22Rv1 (cell line): Measurements from ENCODE around the gene PC.

Experiments
- ZFX ChIP-seq: fragments of 450-650 bp; IDR thresholded peaks from 2 replicates; pipeline ENCODE4 v1.6.1; 2017; ENCODE audit warnings: antibody characterized with exemption, borderline replicate concordance
- TF ChIP-seq, protein P1 (sequence below): fragments of 450-650 bp; IDR thresholded peaks from 2 replicates; pipeline ENCODE4 v1.5.1; 2017; ENCODE audit warnings: mild to moderate bottlenecking

DNA sequence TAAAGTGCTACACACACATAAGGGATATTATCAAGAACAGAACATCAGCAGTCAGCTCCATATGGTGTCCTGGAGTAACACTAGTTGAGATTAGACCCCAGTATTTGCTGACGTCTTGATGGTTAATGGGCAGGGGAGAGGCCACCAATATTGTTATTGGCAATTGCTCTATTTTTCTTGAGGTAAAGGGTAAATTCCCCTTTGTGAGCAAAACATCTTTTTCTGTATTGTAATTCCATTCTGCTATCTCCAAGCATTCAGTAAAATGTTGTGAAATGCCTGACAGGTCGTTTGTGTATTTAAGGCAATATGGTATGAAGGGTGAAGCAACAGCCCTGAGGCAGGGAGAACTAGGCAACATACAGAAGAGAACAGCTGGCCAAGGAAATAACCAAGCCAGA, 21.9 kb downstream of the PC start:
- TF ChIP-seq, protein P1, sequence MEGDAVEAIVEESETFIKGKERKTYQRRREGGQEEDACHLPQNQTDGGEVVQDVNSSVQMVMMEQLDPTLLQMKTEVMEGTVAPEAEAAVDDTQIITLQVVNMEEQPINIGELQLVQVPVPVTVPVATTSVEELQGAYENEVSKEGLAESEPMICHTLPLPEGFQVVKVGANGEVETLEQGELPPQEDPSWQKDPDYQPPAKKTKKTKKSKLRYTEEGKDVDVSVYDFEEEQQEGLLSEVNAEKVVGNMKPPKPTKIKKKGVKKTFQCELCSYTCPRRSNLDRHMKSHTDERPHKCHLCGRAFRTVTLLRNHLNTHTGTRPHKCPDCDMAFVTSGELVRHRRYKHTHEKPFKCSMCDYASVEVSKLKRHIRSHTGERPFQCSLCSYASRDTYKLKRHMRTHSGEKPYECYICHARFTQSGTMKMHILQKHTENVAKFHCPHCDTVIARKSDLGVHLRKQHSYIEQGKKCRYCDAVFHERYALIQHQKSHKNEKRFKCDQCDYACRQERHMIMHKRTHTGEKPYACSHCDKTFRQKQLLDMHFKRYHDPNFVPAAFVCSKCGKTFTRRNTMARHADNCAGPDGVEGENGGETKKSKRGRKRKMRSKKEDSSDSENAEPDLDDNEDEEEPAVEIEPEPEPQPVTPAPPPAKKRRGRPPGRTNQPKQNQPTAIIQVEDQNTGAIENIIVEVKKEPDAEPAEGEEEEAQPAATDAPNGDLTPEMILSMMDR = no peak
- no peak for TF ChIP-seq ZFX
